Measurements from ENCODE around the gene KNDC1. TPM values are rescaled to one million over a fixed set of nuclear protein-coding genes. Genes with fewer than 3 reads are reported as not detected.

KNDC1 gene
- polyA plus RNA-seq, 1 donor from 2014 or later = 4.3 TPM

DNA sequence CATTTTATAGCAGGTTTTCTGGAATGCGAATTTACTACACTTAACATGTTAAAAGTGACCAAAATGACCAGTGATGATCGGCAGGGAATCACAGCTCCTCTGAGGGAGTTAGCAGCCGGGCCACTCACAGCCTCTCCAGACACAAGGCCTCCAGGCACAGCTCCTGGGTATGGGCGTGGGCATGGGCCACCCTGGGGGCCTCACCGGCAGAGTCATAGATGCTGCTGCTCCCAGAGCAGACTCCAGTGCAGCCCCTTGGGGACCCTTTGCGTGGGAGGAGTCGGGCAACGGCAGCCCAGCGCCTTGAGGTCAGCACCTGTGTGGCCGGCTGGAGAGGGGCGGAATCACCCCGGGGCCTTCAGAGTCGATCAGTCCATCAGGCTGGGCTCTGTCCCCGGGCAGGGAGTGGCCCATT is 8.6 kb downstream of the KNDC1 start:
- Histone ChIP-seq H3K9me2 (ENCODE audit: insufficient read depth, low read length) (no peaks in the 10 kb centered on the region), H3K27me3 (ENCODE audit: insufficient read depth, low read depth, low read length) (no peaks in the 10 kb centered on the region), H2AFZ (ENCODE audit: low read depth, low read length) (no peak overlapping the region), H3K79me2 (replicated peaks; ENCODE audit: insufficient read depth, low read length) (no peaks in the 10 kb centered on the region), H4K20me1 (ENCODE audit: insufficient read depth) (no peaks in the 10 kb centered on the region), H3F3A (ENCODE audit: insufficient read depth, low read length, poor library complexity, severe bottlenecking) (no peaks in the 10 kb centered on the region), H3K9ac (ENCODE audit: low read length) (no peak overlapping the region), H3K4me3 (ENCODE audit: low read length) (no peak overlapping the region), H3K36me3 (ENCODE audit: insufficient read depth, low read length) (no peaks in the 10 kb centered on the region), H3K4me2 (ENCODE audit: low read length) (no peak overlapping the region), H3K9me3 (ENCODE audit: low read length) (no peaks in the 10 kb centered on the region), H3K27ac (ENCODE audit: low read length) (no peak overlapping the region)
- TF ChIP-seq, protein P1, sequence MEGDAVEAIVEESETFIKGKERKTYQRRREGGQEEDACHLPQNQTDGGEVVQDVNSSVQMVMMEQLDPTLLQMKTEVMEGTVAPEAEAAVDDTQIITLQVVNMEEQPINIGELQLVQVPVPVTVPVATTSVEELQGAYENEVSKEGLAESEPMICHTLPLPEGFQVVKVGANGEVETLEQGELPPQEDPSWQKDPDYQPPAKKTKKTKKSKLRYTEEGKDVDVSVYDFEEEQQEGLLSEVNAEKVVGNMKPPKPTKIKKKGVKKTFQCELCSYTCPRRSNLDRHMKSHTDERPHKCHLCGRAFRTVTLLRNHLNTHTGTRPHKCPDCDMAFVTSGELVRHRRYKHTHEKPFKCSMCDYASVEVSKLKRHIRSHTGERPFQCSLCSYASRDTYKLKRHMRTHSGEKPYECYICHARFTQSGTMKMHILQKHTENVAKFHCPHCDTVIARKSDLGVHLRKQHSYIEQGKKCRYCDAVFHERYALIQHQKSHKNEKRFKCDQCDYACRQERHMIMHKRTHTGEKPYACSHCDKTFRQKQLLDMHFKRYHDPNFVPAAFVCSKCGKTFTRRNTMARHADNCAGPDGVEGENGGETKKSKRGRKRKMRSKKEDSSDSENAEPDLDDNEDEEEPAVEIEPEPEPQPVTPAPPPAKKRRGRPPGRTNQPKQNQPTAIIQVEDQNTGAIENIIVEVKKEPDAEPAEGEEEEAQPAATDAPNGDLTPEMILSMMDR (IDR thresholded peaks at IDR 0.05; ENCODE audit: poor library complexity, severe bottlenecking) = no peak
- TF ChIP-seq TAF1 (IDR thresholded peaks at IDR 0.05; ENCODE audit: low read depth) = no peak

DNA sequence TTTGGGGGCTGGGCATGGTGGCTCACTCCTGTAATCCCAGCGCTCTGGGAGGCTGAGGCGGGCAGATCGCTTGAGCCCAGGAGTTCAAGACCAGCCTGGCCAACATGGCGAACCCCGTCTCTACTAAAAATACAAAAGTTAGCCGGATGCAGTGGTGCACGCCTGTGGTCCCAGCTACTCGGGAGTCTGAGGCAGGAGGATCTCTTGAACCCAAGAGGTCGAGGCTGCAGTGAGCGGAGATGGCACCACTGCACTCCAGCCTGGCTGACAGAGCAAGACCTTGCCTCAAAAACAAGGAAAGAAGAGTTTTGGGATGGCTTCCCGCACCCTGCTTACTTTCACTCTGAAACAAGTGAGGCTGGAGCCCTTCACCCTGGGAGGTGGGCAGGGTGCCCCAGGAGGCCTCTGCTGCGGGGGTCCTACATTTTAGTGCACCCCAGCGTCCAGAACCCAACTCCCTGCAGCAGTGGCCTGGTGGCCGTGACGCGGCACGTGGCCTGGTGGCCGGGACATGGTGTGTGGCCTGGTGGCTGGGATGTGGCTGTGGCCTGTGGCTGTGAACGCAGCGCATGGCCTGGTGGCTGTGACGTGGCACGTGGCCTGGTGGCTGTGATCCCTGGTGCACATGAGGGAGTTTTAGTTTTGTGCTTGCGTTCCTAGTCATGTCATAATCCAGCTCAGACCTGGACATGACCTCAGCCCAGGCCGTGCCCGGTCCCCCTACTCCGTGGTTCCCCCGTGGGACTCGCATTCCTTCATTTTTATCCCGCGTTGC is 9.3 kb downstream of the KNDC1 start:
- H3K36me3 ChIP-seq (ENCODE audit: insufficient read depth, low read length) = no peaks in the 10 kb centered on the region
- no peak for TF ChIP-seq EP300 (conservative IDR thresholded peaks at IDR 0.05; ENCODE audit: poor library complexity, severe bottlenecking)
- no peak for TF ChIP-seq EZH2 (IDR thresholded peaks at IDR 0.05; ENCODE audit: borderline replicate concordance, insufficient read depth, low read length, poor library complexity, severe bottlenecking)
- TF ChIP-seq, protein P2, sequence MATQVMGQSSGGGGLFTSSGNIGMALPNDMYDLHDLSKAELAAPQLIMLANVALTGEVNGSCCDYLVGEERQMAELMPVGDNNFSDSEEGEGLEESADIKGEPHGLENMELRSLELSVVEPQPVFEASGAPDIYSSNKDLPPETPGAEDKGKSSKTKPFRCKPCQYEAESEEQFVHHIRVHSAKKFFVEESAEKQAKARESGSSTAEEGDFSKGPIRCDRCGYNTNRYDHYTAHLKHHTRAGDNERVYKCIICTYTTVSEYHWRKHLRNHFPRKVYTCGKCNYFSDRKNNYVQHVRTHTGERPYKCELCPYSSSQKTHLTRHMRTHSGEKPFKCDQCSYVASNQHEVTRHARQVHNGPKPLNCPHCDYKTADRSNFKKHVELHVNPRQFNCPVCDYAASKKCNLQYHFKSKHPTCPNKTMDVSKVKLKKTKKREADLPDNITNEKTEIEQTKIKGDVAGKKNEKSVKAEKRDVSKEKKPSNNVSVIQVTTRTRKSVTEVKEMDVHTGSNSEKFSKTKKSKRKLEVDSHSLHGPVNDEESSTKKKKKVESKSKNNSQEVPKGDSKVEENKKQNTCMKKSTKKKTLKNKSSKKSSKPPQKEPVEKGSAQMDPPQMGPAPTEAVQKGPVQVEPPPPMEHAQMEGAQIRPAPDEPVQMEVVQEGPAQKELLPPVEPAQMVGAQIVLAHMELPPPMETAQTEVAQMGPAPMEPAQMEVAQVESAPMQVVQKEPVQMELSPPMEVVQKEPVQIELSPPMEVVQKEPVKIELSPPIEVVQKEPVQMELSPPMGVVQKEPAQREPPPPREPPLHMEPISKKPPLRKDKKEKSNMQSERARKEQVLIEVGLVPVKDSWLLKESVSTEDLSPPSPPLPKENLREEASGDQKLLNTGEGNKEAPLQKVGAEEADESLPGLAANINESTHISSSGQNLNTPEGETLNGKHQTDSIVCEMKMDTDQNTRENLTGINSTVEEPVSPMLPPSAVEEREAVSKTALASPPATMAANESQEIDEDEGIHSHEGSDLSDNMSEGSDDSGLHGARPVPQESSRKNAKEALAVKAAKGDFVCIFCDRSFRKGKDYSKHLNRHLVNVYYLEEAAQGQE (IDR thresholded peaks at IDR 0.05; ENCODE audit: borderline replicate concordance) = no peak
- no peak for TF ChIP-seq SMC3 (conservative IDR thresholded peaks at IDR 0.05; ENCODE audit: poor library complexity)
- TF ChIP-seq RAD21 (conservative IDR thresholded peaks at IDR 0.05) = no peak
- no peak for TF ChIP-seq TAF1 (IDR thresholded peaks at IDR 0.05; ENCODE audit: low read depth)
- no peak for TF ChIP-seq MXI1 (conservative IDR thresholded peaks at IDR 0.05; ENCODE audit: poor library complexity, severe bottlenecking)
- TF ChIP-seq, protein P1 (IDR thresholded peaks at IDR 0.05; ENCODE audit: poor library complexity, severe bottlenecking) = no peak
- TF ChIP-seq POLR2AphosphoS5 (IDR thresholded peaks at IDR 0.05) = no peak
- no peak overlapping the region for H2AFZ ChIP-seq (ENCODE audit: low read depth, low read length)
- no peak overlapping the region for H3K9ac ChIP-seq (ENCODE audit: low read length)
- H3K4me3 ChIP-seq (ENCODE audit: low read length) = no peak overlapping the region
- H3K4me2 ChIP-seq (ENCODE audit: low read length) = no peak overlapping the region
- H3F3A ChIP-seq (ENCODE audit: insufficient read depth, low read length, poor library complexity, severe bottlenecking) = no peaks in the 10 kb centered on the region
- no peaks in the 10 kb centered on the region for H3K27me3 ChIP-seq (ENCODE audit: insufficient read depth, low read depth, low read length)
- H3K79me2 ChIP-seq (replicated peaks; ENCODE audit: insufficient read depth, low read length) = no peaks in the 10 kb centered on the region
- H3K27ac ChIP-seq (ENCODE audit: low read length) = no peak overlapping the region
- H4K20me1 ChIP-seq (ENCODE audit: insufficient read depth) = no peaks in the 10 kb centered on the region
- H3K9me2 ChIP-seq (ENCODE audit: insufficient read depth, low read length) = no peaks in the 10 kb centered on the region
- H3K9me3 ChIP-seq (ENCODE audit: low read length) = no peaks in the 10 kb centered on the region
